GM10266 (cell line): ENCODE data around the gene CYB5D1.

Experiments
- DNase-seq: peaks from one replicate; pipeline ENCODE4 v3.0.0; 2012; ENCODE audit errors: extremely low spot score
- CTCF ChIP-seq: IDR thresholded peaks from 2 replicates; pipeline ENCODE4 v1.5.1; 2012; ENCODE audit warnings: mild to moderate bottlenecking, low read depth; ENCODE audit not compliant: control insufficient read depth, insufficient read depth; ENCODE audit errors: missing control alignments

CYB5D1 gene

GRCh38 chr17:7825206-7825990, 32.4 kb upstream of the CYB5D1 start:
- DNase-seq = no peak
- TF ChIP-seq CTCF = no peak

GRCh38 chr17:7830616-7831015, 27.2 kb upstream of the CYB5D1 start:
- no peak for DNase-seq
- TF ChIP-seq CTCF = no peak

GRCh38 chr17:7831233-7831632, 26.6 kb upstream of the CYB5D1 start:
- TF ChIP-seq CTCF = no peak
- no peak for DNase-seq

- no peak for DNase-seq
- TF ChIP-seq CTCF = no peak
Measured at GRCh38 chr17:7832431-7832830, 25.4 kb upstream of the CYB5D1 start.

- DNase-seq = no peak
- no peak for TF ChIP-seq CTCF
Measured at GRCh38 chr17:7833011-7833794, 24.6 kb upstream of the CYB5D1 start.

GRCh38 chr17:7833795-7834541, 23.8 kb upstream of the CYB5D1 start, which contains the start of gene KDM6B:
KDM6B (plus strand) TSS chr17:7834217; CDS start chr17:7845555, 11,338 bp downstream.
- no peak for TF ChIP-seq CTCF
- DNase-seq = peak; percentile 91
